ENCODE data around the gene SLC39A1.

The SLC39A1 gene

GRCh38 chr1:153937331-153937730 lies 26.0 kb downstream of the SLC39A1 start:
- in situ Hi-C loops (cut with MboI; ENCODE audit: low sequenced_read_pairs, unreplicated experiment) = no loop called here
- TF ChIP-seq CTCF (IDR thresholded peaks at IDR 0.05; ENCODE audit: borderline replicate concordance, control extremely low read depth, extremely low read depth, insufficient read depth, missing control alignments) = no peak

GRCh38 chr1:153936011-153936802 lies 27.1 kb downstream of the SLC39A1 start:
- no peak for TF ChIP-seq CTCF (IDR thresholded peaks at IDR 0.05; ENCODE audit: borderline replicate concordance, control extremely low read depth, extremely low read depth, insufficient read depth, missing control alignments)
- in situ Hi-C loops (cut with MboI; ENCODE audit: low sequenced_read_pairs, unreplicated experiment) = no loop called here
- DNase-seq (ENCODE audit: low spot score) = no peak

More at GRCh38 chr1:153937331-153937730, 26.0 kb downstream of the SLC39A1 start:
- no peak for DNase-seq (ENCODE audit: low spot score)

GRCh38 chr1:153934746-153935145 lies 28.6 kb downstream of the SLC39A1 start:
- TF ChIP-seq CTCF (IDR thresholded peaks at IDR 0.05; ENCODE audit: borderline replicate concordance, control extremely low read depth, extremely low read depth, insufficient read depth, missing control alignments) = no peak
- in situ Hi-C loops (cut with MboI; ENCODE audit: low sequenced_read_pairs, unreplicated experiment) = no loop called here
- DNase-seq (ENCODE audit: low spot score) = no peak

- in situ Hi-C loops (cut with MboI; ENCODE audit: low sequenced_read_pairs, unreplicated experiment) = no loop called here
- DNase-seq (ENCODE audit: low spot score) = no peak
- TF ChIP-seq CTCF (IDR thresholded peaks at IDR 0.05; ENCODE audit: borderline replicate concordance, control extremely low read depth, extremely low read depth, insufficient read depth, missing control alignments) = no peak
Observed at GRCh38 chr1:153933955-153934354, 29.4 kb downstream of the SLC39A1 start.

GRCh38 chr1:153933430-153933829 lies 29.9 kb downstream of the SLC39A1 start:
- no peak for DNase-seq (ENCODE audit: low spot score)
- in situ Hi-C loops (cut with MboI; ENCODE audit: low sequenced_read_pairs, unreplicated experiment) = no loop called here
- no peak for TF ChIP-seq CTCF (IDR thresholded peaks at IDR 0.05; ENCODE audit: borderline replicate concordance, control extremely low read depth, extremely low read depth, insufficient read depth, missing control alignments)

- DNase-seq (ENCODE audit: low spot score) = no peak
- in situ Hi-C loops (cut with MboI; ENCODE audit: low sequenced_read_pairs, unreplicated experiment) = no loop called here
- TF ChIP-seq CTCF (IDR thresholded peaks at IDR 0.05; ENCODE audit: borderline replicate concordance, control extremely low read depth, extremely low read depth, insufficient read depth, missing control alignments) = no peak
Observed at GRCh38 chr1:153932156-153933131, 30.9 kb downstream of the SLC39A1 start.
